GM18498 (cell line): ENCODE data around the gene PSD2.
"Not testable (repeated sequence)": the region's sequence is repeated elsewhere in the genome, so short reads cannot be mapped to it uniquely, and the experiment has no call there.

Experiments
- ATAC-seq: cut with Tn5 transposase; IDR thresholded peaks from one replicate; pipeline ENCODE4 v1.9.1; 2021; ENCODE audit warnings: mild to moderate bottlenecking, moderate library complexity; ENCODE audit not compliant: unreplicated experiment

Gene PSD2

DNA sequence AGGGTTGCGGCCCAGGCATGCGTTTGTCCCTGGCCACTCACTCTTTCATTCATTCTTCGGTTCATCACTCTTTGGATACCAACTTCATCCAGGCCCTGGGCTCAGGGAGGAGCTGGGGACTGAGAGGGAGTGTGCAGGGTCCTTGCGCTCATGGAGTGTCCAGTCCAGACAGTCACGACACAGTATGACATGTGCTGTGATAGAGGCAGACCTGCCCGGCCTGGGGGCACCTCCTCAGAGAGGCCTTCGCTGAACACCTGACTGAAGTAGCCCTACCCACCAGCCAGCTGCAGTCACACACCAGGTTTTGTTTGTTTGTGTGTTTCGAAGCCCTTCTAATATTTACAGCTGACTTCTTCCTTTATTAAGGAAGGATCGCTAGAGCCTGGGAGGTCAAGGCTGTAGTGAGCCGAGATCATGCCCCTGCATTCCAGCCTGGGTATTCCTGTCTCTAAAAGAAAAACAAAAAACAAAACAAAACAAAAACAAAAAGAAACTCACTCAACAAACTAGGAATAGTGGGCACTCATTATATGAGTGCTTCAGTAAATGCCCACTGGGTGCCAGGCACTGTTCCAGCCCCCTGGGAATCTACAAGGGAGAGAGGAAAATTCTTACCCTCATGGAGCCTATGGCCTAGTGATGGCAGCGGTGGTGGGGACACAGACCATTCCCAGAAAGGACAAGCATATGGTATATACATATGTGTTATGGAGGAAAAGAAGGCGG is 6.3 kb upstream of the PSD2 start:
- ATAC-seq = no peak

DNA sequence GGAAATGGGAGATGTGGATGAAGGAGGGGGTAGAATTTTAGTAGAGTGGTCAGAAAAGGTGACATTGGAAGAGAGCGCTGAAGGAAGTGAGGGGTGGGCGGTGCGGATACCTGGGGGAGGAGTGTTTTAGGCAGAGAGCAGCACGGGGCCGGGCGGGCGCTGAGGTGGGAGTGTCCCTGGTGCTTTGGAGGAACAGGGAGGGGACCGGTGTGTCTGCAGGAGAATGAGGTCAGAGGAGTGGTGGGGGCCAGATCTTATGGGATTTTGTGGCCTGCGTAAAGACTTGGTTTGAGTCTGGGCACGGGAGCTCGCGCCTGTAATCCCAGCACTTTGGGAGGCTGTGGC is 5.8 kb upstream of the PSD2 start:
- no peak for ATAC-seq

DNA sequence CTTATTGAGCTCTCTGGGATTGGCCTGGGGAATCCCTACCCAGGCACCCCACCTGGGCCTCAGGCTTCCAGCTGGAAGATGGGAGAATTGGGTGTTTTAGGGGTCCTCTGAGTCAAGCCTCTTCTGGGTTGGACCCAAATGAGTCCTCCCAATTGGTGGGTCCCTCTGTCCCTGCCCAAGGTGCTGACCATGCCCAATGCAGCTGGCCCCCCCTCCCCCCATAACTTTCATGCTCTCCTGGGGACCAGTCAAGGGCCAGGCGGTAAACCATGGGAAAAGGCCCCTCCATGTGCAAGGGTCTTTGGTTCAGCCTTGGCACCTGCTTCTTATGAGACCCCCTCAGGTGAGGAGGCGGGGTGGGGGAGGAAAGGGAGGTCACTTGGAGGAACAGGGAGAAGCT is 3.4 kb upstream of the PSD2 start:
- no peak for ATAC-seq

DNA sequence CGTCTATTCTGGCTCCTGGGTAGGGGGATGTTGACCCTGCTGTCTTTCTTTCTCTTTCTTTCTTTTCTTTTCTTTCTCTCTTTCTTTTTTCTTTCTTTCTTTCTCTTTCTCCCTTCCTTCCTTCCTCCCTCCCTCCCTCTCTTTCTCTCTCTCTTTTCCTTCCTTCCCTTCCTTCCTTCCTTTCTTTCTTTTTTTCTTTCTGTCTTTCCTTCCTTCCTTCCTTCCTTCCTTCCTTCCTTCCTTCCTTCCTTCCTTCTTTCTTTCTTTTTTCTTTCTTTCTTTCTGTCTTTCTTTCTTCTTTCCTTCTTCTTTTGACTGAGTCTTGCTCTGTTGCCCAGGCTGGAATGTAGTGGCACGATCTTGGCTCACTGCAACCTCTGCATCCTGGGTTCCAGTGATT is 3.0 kb upstream of the PSD2 start:
- not testable (repeated sequence) for ATAC-seq

DNA sequence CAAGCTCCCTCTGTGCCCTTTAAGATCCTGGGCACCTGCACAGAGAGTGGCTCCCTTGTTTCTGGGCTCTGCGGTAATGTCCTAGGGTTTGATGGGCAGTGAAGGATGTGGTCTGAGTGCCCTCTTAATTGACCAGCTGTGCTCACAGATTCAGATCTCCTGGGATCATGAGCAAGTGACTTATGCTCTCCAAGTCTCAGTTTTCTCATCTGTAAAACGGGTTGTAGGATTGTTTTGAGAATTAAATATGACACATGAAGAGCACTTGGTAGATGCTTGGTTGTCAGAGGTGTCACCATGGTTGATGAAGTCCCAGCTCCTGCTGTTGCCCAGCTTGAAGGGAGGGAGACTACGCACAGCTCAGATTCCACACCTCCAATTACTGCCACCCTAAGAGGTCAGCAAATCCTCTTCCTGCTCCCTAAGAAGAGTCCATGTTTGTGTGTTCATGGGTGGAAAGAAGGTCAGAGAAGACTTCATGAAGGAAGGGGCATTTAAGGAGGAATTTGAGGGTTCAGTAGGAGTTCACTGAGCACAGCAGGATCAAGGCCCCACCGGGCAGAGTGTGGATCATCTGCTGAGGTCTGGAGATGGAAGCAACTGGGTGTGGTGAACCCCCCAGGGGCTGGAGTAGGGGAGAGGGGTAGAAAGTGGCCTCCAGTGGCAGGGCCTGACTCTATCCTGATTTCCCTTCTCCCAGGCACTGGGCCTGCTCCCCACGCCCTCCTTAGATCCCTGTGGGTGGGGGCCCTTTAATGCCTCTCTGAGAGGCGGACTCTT is 1.4 kb upstream of the PSD2 start:
- ATAC-seq = no peak

DNA sequence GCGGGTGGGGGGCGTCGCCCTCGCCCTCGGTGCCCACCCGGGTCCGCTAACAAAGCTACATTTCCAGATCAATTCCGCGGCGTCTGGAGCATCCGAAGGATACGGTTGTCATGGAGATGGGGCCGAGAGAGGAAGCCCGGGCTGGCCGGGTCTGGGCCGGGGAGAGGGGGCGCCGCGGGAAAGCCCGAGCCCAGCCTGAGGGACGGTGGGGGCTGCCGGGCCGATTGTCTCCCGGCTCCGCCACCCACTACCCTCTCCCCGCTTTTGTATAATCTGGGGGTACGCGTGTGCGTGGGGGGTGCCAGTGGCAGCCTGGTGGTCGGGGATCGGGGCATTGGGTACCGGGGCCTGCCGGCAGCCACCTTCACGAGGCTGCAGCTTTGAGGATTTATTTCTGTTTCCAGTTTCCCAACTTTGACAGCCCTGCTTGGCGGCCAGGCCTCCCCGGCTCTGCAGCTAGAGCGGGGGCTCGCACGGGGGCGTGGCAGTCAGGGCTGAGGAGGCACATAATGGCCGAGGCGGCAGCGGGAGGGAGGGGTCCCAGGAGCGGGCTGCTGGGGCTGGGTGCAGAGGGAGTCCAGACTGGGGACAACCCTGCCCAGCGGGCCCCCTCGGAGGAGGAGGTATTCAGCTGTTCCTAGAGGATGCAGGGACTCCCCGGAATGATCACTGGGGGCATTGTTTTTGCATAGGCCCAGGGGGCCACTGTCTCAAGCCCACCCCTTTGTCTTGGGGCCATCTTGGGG is 626 bp downstream of the PSD2 start:
- no peak for ATAC-seq

DNA sequence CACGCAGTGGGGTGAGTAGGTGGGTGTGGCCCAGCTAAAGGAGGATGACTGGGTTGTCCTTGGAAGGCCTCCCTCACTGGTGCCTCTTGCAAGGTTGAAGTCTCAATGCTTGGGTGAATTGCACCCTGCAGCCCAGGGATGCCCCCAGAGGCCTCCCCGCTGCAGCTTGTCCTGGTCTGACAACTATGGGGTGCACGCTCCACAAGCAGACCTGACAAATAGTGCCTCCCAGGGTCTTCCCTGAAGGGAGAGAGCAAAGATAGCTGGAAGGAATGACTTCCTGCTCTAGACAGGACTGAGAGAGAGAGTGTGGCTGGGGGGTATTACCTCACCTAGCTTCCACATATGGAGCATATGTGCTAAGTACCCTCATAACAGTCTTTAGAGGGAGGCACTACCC is 1.7 kb downstream of the PSD2 start:
- no peak for ATAC-seq

DNA sequence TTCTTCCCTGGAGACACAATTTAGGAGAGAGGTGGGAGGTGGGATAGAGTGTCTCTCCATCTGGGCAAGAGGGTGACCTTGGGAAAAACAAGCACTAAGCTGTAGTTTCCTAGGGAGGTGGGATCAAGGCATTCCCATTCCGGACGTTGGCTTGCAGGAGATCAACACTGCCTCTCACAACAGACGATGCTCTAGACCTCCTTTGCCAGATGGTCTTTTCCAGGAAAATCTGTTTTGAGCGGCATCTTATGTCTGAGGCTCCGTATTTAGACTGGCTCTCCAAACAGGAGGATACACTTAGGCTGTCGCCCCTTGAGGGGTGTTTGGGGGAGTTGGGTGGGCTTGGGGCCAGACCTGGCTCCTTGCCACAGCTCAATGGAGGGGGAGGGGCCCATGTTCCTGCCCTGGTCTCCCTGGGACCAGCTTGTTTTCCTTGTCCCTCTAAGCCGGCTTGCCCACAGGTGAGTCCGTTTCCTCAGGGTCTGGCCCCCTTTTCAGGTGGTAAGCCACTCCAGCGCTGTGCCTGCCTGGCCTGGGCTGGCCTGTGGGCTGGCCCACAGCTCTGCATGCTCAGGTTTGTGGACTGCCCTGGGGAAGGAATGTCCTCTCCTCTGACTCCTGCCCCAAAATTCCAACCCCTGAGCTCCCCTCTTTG is 2.4 kb downstream of the PSD2 start:
- ATAC-seq = no peak

DNA sequence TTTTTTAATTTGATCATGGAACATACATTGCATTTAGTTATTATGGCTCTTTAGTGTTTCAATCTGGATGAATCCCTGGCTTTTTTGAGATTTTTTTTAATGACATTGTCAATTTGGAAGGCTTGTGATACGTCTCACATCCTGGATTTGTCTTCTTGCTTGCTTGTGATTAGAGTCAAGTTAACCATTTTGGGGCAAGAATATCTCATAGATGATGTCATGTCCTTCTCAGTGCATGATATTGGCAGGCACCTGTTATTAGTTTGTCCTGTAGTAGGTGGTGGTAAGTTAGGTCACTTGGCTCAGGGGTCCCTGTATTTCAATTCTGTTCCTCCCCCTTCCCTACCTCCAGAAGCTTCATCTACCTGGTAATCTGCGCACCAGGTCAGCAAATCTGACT is 3.3 kb downstream of the PSD2 start:
- ATAC-seq = no peak

DNA sequence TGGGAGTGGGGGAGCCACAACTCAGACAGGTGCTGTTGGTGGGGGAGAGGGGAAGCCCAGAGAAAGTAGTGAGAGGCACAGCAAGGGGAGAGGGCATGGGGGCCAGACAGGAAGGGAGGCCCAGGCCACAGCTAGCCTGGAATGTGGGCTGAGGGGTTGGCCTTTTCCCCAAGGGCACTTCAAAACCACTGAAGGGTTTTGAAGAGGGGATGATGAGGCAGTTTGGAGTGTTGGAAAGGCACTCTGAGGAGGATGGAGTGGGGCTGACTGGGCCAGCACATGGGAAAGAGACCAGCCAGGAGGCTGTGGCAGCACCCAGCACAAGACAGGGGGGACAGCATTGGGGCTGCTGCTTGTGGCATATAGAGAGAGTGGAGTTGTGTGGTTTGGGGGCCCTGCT is 3.8 kb downstream of the PSD2 start:
- no peak for ATAC-seq

DNA sequence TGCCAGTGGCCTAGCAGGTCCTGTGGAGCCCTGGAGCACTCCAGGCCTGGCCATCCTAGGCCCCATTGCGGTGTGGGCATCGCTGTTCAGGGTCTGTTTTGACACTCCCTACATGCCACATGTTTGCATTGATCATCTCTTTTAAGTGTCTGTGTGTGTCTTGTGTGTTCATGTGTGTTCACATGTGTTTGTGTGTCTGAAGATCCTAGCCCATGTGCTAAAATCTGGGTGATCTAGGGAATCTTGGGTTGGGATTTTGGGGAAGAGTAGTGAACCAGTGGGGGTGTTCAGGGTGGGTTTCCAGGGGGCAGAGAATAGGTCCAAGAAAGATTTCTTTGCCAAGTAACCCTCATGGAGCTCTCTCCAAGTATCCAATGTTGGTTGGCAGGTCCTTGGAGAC is 8.4 kb downstream of the PSD2 start:
- no peak for ATAC-seq

DNA sequence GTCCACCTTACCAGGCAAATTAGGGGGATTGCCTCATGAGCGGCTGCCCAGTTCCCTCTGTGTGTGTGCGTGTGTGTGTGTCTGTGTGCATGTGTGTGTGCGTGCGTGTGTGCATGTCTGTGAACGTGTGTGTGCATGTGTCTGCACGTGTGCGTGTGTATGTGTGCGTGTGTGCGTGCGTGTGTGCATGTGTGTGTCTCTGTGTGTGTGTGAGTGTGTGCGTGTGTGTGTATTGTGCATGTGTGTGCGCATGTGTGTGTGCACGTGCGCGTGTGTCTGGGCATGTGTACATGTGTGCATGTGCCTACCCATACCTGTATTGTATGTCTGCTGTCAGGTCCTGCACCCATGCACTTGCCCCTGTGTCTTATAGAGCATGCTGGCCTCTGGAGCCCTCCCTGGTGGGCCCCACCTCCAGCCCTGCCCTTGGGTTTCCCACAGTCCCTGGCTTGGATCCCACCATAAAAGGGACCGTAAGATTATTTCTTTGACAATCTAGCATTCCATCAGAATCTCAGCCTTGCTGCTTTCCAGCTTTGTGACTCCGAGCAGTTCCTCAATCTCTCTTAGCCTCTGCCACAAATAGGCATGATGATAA is 9.3 kb downstream of the PSD2 start:
- ATAC-seq = no peak

DNA sequence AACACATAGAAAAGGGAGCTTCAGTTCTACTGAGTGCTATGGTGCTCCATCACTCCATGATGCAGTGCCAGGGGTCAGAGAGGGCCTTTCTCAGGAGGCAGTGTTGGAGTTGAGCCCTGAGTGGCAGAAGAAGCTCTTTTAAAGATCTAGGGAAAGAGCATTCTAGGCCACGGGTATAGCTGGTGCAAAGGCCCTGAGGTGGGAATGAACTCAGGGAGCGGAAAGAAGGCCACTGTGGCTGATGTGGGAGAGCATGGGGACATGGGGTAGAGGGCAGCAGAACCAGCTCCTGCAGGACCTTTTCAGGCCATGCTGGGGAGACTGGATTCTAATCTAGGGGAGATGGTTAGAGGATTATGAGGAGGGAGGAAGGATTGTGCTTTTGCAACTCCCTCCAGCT is 9.9 kb downstream of the PSD2 start:
- no peak for ATAC-seq

DNA sequence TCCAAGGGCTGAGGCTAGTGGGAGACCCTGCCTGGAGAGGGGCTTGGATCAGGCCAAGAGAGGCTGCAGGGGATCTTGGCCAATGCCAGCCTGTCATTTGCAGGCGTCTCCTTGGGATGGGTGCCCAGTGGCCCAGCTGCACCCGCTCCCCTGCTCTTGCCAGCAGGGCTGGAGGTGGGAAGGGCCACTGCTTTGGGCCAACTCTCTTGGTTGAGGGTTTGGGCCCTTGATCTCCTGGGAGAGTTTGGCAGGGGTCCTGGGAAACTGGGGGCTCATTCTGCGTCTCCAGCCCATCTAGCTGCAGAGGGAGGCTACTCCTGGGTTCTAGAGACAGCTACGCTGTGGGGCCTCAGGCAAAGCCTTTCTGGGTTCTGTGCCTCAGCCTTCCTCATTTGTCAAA is 10.5 kb downstream of the PSD2 start:
- no peak for ATAC-seq

DNA sequence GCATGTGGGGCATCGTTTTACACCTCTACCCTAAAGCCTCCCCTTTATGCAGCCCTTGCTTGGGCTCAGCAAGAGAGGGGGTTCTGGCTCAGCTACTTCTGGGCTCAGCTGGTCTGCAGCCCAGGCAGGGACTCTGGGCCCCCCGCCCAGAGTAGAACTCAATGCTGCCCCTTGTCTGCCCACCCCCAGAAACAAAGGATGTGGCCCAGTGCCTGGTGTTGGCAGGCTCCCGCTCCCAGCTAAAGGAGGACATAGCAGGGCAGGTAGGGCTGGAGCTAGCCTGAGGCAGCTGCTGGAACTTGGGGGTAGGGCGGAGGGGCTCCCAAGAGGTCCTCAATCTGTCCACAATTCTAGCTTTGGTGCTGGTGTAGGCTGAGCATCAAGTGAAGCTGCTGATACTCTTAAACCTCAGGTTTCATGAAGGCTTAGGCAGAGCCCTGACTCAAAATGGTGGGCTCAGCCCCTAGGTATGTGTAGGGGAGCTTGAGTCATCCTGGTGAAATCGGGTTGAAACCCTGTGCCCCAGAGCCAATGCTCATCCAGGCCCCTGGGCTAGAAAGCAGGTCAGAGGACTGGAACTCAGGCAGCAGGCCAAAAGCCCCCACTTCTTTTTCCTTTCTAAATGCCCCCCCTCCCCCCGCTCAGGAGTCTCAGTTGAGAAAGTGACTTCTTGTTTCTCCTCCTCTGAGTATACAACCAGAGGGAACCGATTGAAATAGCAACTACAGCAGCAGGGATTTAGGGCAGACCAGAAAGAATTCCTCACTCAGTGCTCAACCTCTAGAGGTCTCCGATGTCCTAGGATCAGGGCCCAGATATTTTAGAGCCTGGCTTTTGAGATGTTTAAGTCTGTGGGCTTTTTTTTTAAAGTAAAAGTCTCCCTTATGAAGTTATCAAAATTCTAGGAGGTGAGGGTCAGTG is 11.4 kb downstream of the PSD2 start:
- no peak for ATAC-seq

DNA sequence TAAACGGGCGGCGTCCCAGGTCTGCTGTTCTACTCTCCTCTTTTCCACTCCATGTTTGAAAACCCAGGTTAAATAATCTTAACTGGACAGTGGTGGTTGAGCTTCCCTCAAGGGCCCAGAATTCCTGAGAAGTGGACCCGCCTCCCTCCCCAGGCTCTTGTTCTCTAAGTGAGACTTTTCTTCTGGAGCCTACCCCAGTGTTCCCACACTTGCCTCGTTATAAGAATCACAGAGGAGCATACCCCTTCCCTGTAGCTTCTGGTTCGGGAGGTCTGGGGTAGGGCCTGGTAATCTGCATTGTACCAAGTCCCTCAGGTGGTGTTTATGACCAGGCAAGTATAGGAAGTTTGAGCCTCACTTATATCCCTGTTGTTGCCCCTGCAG is 12.0 kb downstream of the PSD2 start:
- ATAC-seq = no peak

DNA sequence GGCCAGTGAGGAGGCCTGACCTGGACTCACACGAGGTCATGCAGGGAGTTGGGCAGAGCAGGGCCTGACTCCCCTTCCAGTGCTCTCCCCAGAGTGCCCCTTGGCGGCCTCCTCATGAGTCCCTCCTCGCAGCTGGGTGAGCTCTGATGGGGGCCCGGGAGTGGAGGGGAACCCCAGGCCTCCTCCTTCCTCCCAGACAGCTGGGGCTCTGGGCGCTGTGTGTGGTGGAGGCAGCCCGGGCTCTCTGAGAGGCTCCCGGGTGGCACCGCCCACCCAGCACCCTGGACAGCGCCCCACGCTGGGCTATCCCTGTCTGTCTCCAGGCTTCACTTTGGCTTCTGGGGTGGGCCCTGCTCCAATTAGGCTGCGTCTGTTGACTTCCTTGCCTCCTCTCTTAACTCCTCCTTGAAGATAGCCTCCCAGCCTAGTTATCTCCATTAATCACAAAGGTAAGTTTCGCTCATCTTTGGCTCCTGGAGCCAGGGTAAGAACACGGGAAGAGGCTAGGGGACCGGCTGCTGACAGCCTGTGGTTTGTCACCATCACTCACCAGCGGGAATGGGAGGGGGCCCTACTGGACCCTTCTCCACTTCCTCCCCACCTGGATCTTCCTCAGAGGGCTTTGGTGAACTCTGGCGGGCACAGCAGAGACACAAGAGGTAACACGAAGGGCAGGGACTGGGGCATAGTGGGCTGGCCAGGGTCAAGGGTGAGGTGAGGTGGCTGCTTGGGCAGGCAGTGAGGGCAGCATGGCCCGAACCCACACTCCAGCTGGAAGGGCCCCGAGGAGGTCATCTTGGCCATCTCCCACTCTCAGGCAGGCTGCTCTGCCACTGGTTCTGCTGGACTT is 13.1 kb downstream of the PSD2 start:
- no peak for ATAC-seq

DNA sequence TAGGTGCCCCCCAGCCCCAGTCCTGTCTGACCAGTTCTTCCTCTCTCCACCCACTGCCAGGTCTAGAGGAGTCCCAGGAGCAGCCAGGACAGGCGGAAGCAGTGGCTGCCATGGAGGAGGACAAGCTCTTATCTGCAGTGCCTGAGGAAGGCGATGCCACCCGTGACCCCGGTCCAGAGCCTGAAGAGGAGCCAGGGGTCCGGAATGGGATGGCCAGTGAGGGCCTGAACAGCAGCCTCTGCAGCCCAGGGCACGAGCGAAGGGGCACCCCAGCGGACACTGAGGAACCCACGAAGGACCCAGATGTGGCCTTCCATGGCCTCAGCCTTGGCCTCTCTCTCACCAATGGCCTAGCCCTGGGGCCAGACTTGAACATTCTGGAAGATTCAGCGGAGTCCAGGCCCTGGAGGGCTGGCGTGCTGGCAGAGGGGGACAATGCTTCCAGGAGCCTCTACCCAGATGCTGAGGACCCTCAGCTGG is 13.8 kb downstream of the PSD2 start:
- ATAC-seq = no peak
